Spleen (tissue), 11 donors: ENCODE measurements around the gene VDAC2. TPM values are rescaled to one million over a fixed set of nuclear protein-coding genes. Genes with fewer than 3 reads are reported as not detected.
"Not testable (repeated sequence)": the region's sequence is repeated elsewhere in the genome, so short reads cannot be mapped to it uniquely, and the experiment has no call there.

Experiments
- DNase-seq: peaks from one replicate; pipeline ENCODE4 v3.0.0-alpha.2; 2020
- H3K27ac ChIP-seq, 8 donors: fragments of 200-600 bp; sonication (generic) in 7 of 8; 1 replicate in 4 of 8; 2 replicates in 4 of 8; pipeline versions ENCODE4 v1.5.0 to v1.8.0; 2016 to 2021; ENCODE audit warnings: inconsistent platforms in 4 of 8, mild to moderate bottlenecking in 4 of 8, moderate library complexity in 1 of 8
- H3K27me3 ChIP-seq, 7 donors: fragments of 200-600 bp; sonication (generic) in 6 of 7; replicated peaks in 1 of 7; 1 replicate in 4 of 7; 2 replicates in 3 of 7; pipeline versions ENCODE4 v1.5.0 to v1.8.0; 2016 to 2021; ENCODE audit warnings: inconsistent platforms in 3 of 7, mild to moderate bottlenecking in 1 of 7
- H3K36me3 ChIP-seq, 6 donors: fragments of 200-600 bp; sonication (generic) in 5 of 6; 1 replicate in 4 of 6; 2 replicates in 2 of 6; pipeline versions ENCODE4 v1.5.0 to v1.8.0; 2016 to 2021; ENCODE audit warnings: inconsistent platforms in 2 of 6
- H3K4me1 ChIP-seq, 6 donors: fragments of 200-600 bp; sonication (generic) in 5 of 6; 1 replicate in 3 of 6; 2 replicates in 3 of 6; pipeline versions ENCODE4 v1.5.0 to v1.8.0; 2016 to 2021; ENCODE audit warnings: inconsistent platforms in 3 of 6
- H3K4me3 ChIP-seq, 8 donors: fragments of 200-600 bp; sonication (generic) in 7 of 8; 1 replicate in 4 of 8; 2 replicates in 4 of 8; pipeline versions ENCODE4 v1.5.0 to v1.8.0; 2016 to 2021; ENCODE audit warnings: inconsistent platforms in 4 of 8, mild to moderate bottlenecking in 4 of 8, moderate library complexity in 2 of 8
- H3K9me3 ChIP-seq, 8 donors: fragments of 200-600 bp; sonication (generic) in 7 of 8; 1 replicate in 4 of 8; 2 replicates in 4 of 8; pipeline versions ENCODE4 v1.5.0 to v1.8.0; 2016 to 2021; ENCODE audit warnings: inconsistent platforms in 4 of 8
- CTCF ChIP-seq, 11 experiments: fragments of 200-600 bp in 7 of 11; fragments of 450-650 bp in 4 of 11; sonication (generic) in 4 of 11; IDR thresholded peaks in 8 of 11; conservative IDR thresholded peaks in 3 of 11; 1 replicate in 7 of 11; 2 replicates in 4 of 11; pipeline versions ENCODE4 v1.4.0 to v1.8.0; 2016 to 2021; ENCODE audit warnings: antibody characterized with exemption in 11 of 11, inconsistent platforms in 4 of 11, mild to moderate bottlenecking in 1 of 11
- POLR2A ChIP-seq, 3 donors: fragments of 450-650 bp; IDR thresholded peaks; one replicate each; pipeline ENCODE4 v1.5.1; 2017; ENCODE audit warnings: antibody characterized with exemption in 3 of 3, mild to moderate bottlenecking in 1 of 3
- POLR2AphosphoS5 ChIP-seq, 3 donors: sonication (generic); formaldehyde crosslinking; IDR thresholded peaks; one replicate each; pipeline ENCODE4 v1.5.1; 2017; ENCODE audit warnings: antibody characterized with exemption in 3 of 3
- WGBS, 5 donors: extraction: QIAGEN DNeasy Blood & Tissue Kit in 3 of 5; methylation state at CpG; one replicate each; pipeline versions ENCODE4 v1.1.5 to v1.1.7; 2013 to 2018; 5-methylcytosine and 5-hydroxymethylcytosine counted together
- intact Hi-C: fragments of 100-400 bp; cut with DNase I; formaldehyde crosslinking; loops from one replicate; pipeline ENCODE4 v1.15.0; 2023; ENCODE audit warnings: low total_unique reads
- polyA plus RNA-seq, 3 donors: library from polyadenylated mRNA; stranded (reverse); fragments of 200-250 nt; gene quantifications; one replicate each; pipeline ENCODE4 v1.2.1, GENCODE V29; 2013
- total RNA-seq, 7 donors: library from RNA; depleted of rRNA in 3 of 7; stranded (reverse); fragments of >200 nt in 3 of 7; fragmentation: NEBNext Ultra II Directional in 4 of 7; extraction: Animal tissue kit (Norgen Biotek cat#: 25700) in 4 of 7; gene quantifications; one replicate each; pipeline versions ENCODE4 v1.1.0 to v1.2.1, GENCODE V29; 2016 to 2021
- donor health status: healthy with polysubstance abuse.
- donor health status: DM: no; HTN: no; CAD: no; lungs with moderate emphysema.
- donor health status: DM: no; HTN: no; CAD: no.
- donor health status: Bipolar disorder and iron deficiency.
- donor health status: healthy.
- donor health status: DM: no; HTN: no; CAD: no.
- donor health status: DM: yes; HTN: yes; CAD: no.

Gene VDAC2
- total and polyA plus RNA-seq, 10 donors, result 62.0 to 108 (median 88.7) TPM

- no peak for DNase-seq
- Histone ChIP-seq H3K9me3 (no peaks in the 10 kb centered on the region), H3K4me3 (peak overlapping the region; percentile 93 to 99 (median 96)), H3K36me3 (peaks cover 0 to 42% (median 37%) of the 10 kb centered on the region in 6 donors), H3K27me3 (no peaks in the 10 kb centered on the region), H3K4me1 (peaks cover 21 to 61% (median 43%) of the 10 kb centered on the region in 6 donors), H3K27ac (peak overlapping the region; percentile 95 to 100 (median 98))
- TF ChIP-seq CTCF (IDR thresholded peaks at IDR 0.05 in 8 of 11, conservative IDR thresholded peaks at IDR 0.05 in 3 of 11) (no peak), POLR2A (IDR thresholded peaks at IDR 0.05) (no peak), POLR2AphosphoS5 (IDR thresholded peaks at IDR 0.05) (no peak)
- 0 to 1% (median 1%) methylated on average over 31 to 38 of the region's 38 CpGs for WGBS, 5 donors
- intact Hi-C loops, result no loop called here
Measured at GRCh38 chr10:75211007-75211691, 553 bp downstream of the VDAC2 start.

GRCh38 chr10:75212343-75212742 lies 1.7 kb downstream of the VDAC2 start:
- Histone ChIP-seq H3K9me3 (no peaks in the 10 kb centered on the region), H3K4me3 (peak overlapping the region in 4 of 8 donors; percentile 94 to 98 (median 94)), H3K27me3 (no peaks in the 10 kb centered on the region), H3K36me3 (peaks cover 0 to 54% (median 49%) of the 10 kb centered on the region in 6 donors), H3K27ac (no peak overlapping the region), H3K4me1 (peaks cover 21 to 73% (median 45%) of the 10 kb centered on the region in 6 donors)
- TF ChIP-seq CTCF (IDR thresholded peaks at IDR 0.05 in 8 of 11, conservative IDR thresholded peaks at IDR 0.05 in 3 of 11) (no peak), POLR2AphosphoS5 (IDR thresholded peaks at IDR 0.05) (no peak), POLR2A (IDR thresholded peaks at IDR 0.05) (no peak)
- intact Hi-C loops, result no loop called here
- WGBS, 5 donors, result 82 to 92% (median 88%) methylated on average over 6 of the region's 6 CpGs
- DNase-seq, result no peak

GRCh38 chr10:75220274-75220673 lies 9.7 kb downstream of the VDAC2 start:
- no peak overlapping the region for H3K27ac ChIP-seq
- WGBS, 5 donors, result 91 to 97% (median 96%) methylated on average over 4 of the region's 4 CpGs
- H3K9me3 ChIP-seq, result no peaks in the 10 kb centered on the region
- H3K4me3 ChIP-seq, result no peak overlapping the region
- peaks cover 5 to 100% (median 95%) of the 10 kb centered on the region in 6 donors for H3K36me3 ChIP-seq
- peaks cover 6 to 70% (median 28%) of the 10 kb centered on the region in 6 donors for H3K4me1 ChIP-seq
- no peak for DNase-seq
- TF ChIP-seq CTCF (IDR thresholded peaks at IDR 0.05 in 8 of 11, conservative IDR thresholded peaks at IDR 0.05 in 3 of 11) (no peak), POLR2A (IDR thresholded peaks at IDR 0.05) (no peak), POLR2AphosphoS5 (IDR thresholded peaks at IDR 0.05) (no peak)
- H3K27me3 ChIP-seq, result no peaks in the 10 kb centered on the region
- intact Hi-C loops, result no loop called here

GRCh38 chr10:75221492-75221891 lies 10.9 kb downstream of the VDAC2 start:
- DNase-seq, H3K27ac ChIP-seq, H3K4me3 ChIP-seq, H3K27me3 ChIP-seq, intact Hi-C loops, H3K9me3 ChIP-seq: not testable (repeated sequence)
- H3K4me1 ChIP-seq, result peaks cover 16 to 70% (median 31%) of the 10 kb centered on the region in 6 donors
- 94 to 97% (median 95%) methylated on average over 8 of the region's 8 CpGs for WGBS, 5 donors
- H3K36me3 ChIP-seq, result peaks cover 5 to 100% (median 91%) of the 10 kb centered on the region in 6 donors
